RWPE1 (cell line): ENCODE results near the gene TIE1.

ENCODE experiments used
- CTCF ChIA-PET: fragments of 350-600 bp; sonication (Branson Sonifier 250); formaldehyde crosslinking; extraction: SDS; loops from one replicate; lab custom pipeline; 2021; lab: Yijun Ruan, JAX
- POLR2A ChIA-PET: fragments of 400-600 bp; formaldehyde crosslinking; extraction: SDS; loops from one replicate; lab custom pipeline; 2020; ENCODE audit warnings: antibody characterized with exemption; ENCODE audit not compliant: low non-redundant PET; lab: Yijun Ruan, JAX
- DNase-seq: peaks from one replicate; pipeline ENCODE4 v3.0.0; 2012; ENCODE audit warnings: low spot score
- H3K27ac ChIP-seq: fragments of 450-650 bp; 2 replicates; pipeline ENCODE4 v1.5.1; 2017
- TF ChIP-seq, protein P1 (sequence below): fragments of 450-650 bp; conservative IDR thresholded peaks from 2 replicates; pipeline ENCODE4 v1.5.1; 2017; ENCODE audit warnings: low read depth, mild to moderate bottlenecking

TIE1 gene

DNA sequence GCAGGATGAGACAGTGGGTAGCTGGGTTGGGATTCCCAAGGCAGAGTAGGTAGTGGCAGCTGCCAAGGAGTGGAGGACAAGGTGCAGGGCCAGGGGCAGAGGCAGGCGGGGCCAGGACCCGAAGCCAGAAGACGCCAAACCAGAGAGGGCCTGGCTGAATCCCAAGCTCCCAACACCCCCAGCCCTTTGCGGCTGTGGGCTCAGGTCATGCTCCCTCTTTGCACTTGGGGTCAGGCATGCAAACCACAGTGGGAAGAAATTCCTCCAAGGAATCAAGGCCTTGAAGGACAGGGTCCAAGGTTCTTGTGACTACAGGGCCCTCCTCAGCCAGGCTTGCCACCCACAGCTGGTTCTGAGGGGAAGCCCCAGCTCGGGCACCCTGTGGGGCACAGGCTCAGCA, 21.6 kb upstream of the TIE1 start:
- no peak for DNase-seq
- ChIA-PET CTCF (interaction anchor here (0.9 kb wide), 1 partner anchor 34 kb away, joined by 3 read pairs; no protein-coding TSS in a partner anchor), POLR2A (no interaction called here)
- TF ChIP-seq, protein P1, sequence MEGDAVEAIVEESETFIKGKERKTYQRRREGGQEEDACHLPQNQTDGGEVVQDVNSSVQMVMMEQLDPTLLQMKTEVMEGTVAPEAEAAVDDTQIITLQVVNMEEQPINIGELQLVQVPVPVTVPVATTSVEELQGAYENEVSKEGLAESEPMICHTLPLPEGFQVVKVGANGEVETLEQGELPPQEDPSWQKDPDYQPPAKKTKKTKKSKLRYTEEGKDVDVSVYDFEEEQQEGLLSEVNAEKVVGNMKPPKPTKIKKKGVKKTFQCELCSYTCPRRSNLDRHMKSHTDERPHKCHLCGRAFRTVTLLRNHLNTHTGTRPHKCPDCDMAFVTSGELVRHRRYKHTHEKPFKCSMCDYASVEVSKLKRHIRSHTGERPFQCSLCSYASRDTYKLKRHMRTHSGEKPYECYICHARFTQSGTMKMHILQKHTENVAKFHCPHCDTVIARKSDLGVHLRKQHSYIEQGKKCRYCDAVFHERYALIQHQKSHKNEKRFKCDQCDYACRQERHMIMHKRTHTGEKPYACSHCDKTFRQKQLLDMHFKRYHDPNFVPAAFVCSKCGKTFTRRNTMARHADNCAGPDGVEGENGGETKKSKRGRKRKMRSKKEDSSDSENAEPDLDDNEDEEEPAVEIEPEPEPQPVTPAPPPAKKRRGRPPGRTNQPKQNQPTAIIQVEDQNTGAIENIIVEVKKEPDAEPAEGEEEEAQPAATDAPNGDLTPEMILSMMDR, result no peak
- no peak overlapping the region for H3K27ac ChIP-seq

DNA sequence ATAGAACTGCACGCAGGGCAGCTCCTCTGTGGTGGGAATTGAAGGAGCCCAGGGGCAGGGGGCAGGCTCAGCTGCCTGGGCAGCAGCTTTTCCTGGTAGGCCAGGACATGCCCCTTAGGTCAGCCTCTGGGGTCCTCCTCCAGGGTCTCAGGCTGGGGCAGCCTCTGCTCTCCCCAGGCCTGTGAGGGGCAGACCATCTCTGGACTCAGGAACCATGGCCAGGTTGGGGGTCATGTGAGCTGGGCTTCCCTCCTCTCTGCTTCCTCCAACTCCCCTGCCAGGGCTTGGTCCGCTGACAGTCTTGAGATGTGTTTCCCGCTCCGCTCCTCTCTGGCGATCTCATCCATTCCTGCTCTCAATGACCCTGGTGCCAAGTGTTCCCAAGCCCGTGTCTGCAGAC, 21.1 kb upstream of the TIE1 start:
- no peak overlapping the region for H3K27ac ChIP-seq
- no peak for DNase-seq
- ChIA-PET CTCF (interaction anchor here (0.9 kb wide), 1 partner anchor 35 kb away, joined by 3 read pairs; no protein-coding TSS in a partner anchor), POLR2A (no interaction called here)
- TF ChIP-seq, protein P1, result no peak

DNA sequence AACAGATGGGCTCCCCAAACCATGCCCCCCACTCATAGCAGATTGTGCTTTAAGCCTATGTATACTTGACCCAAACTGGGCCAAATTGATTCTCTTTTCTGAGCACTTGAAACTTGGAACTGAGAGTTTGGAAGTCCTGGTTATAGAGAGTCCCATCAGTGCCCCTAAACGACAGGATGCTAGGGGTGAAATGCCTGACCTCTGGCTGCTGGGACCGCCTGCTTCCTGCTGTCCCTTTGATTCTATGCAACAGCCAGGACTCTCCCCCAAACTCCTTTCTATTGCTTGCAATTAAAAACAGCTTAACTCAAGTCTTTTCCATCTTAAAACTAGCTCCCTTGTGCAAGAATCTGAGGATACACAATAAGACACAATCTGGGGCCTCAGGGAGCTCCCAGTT, 20.1 kb upstream of the TIE1 start:
- DNase-seq, result no peak
- no peak overlapping the region for H3K27ac ChIP-seq
- POLR2A ChIA-PET, result no interaction called here
- CTCF ChIA-PET, result interaction anchor here (0.7 kb wide), 1 partner anchor 174 kb away, joined by 3 read pairs; no protein-coding TSS in a partner anchor
- TF ChIP-seq, protein P1, result no peak

DNA sequence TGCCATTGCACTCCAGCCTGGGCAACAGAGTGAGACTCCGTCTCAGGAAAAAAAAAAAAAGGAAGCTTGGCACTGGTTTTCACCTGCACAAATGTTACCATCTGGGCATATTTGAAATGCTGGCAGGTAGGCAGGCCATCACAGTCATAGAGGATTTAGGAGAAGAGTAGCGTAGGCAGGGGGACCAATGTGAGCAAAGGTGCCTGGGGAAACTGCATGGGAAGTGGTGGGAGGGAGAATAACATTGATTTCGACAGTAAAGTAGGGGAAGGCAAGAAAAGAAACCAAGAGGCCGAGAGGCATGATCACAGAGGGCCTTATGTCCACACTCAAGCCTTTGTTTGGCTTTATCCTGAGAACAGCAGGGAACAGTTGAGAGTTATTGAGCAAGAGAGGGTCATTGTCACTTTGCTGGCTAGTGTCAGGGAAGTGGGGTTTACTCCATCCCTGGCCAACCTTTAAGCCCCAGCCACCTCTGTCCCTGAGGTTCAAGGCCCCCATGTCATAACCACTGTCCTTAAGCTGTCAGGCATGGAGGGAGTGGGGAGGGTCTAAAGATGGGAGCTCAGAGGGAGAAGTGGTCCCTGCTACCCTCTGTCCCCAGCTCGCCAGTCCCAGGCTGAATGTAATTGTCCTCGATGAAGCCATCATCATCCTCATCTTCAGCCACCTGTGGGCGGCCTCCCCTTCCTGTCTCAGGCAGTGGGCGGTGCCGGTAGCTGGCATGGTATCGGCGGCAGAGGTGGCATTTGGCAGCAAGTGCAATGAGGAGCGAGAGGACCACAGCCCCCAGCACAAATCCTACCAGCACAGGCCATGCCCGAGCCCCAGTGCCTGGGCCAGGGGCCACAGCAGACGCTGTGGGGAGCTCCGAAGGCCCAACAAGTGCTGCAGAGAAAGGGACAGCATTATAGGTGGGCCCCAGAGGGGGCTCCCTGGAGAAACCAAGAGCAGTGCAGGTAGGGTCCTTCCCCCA, 18.3 kb upstream of the TIE1 start:
- no peak overlapping the region for H3K27ac ChIP-seq
- TF ChIP-seq, protein P1, result no peak
- POLR2A ChIA-PET, result no interaction called here
- DNase-seq, result no peak
- CTCF ChIA-PET, result interaction anchor here (0.7 kb wide), 1 partner anchor 44 kb away, joined by 3 read pairs; no protein-coding TSS in a partner anchor

DNA sequence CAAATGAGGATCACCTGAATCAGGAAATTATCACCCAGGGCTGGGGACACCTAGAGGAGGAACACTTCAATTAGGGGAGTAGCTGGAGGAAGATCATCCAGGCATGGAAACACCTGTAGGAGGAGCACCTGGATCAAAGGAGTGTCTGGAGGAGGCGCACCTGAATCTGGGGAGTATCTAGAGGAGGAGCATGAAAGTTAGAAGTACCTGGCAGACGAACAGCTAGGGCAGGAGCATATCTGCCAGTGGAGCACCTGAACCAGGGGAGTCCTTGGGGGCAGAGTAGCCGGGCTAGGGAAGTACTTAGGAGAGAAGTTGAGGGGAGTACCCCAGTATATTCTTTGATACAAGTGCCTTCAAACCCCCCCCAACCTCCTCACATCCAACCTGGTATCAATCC, 16.7 kb upstream of the TIE1 start:
- no peak for DNase-seq
- ChIA-PET POLR2A (no interaction called here), CTCF (interaction anchor here (2.2 kb wide), 1 partner anchor 10 kb away, joined by 15 read pairs; no protein-coding TSS in a partner anchor)
- TF ChIP-seq, protein P1, result no peak
- no peak overlapping the region for H3K27ac ChIP-seq

DNA sequence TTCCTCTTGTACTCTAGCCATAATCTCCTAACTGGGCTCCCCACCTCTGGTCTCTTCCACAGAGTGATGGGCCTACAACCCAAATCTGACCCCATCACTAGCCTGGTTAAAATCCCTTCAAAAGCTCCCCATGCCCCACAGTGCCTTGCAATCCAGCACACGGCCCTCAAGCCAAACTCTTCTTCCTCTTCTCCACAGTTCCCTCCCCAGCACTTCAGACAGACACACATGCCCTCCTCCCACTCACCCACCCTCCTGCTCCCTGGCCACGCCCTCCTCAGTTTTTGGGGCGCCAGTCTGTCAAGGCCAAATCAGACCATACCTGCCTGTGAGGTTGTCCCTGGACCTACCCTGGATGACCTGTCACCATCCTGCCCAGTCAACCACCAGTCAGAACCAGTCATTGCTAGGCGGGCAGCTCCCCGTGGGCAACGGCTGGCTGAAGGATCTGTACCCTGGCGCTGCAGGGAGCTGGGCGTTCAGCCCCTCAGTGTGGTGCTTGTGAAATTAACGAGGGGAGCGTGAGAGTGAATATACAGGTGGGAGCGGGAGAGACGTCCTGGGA, 16.2 kb upstream of the TIE1 start:
- no peak for DNase-seq
- TF ChIP-seq, protein P1, result no peak
- no peak overlapping the region for H3K27ac ChIP-seq
- CTCF ChIA-PET, result interaction anchor here (0.5 to 2.2 kb wide), 4 partner anchors 9 to 516 kb away, joined by 3 to 15 read pairs (median 4); no protein-coding TSS in a partner anchor
- POLR2A ChIA-PET, result no interaction called here
